Right hindlimb (tissue), 1 donor: ENCODE results near the gene ANXA6.
"Not testable (repeated sequence)": the region's sequence is repeated elsewhere in the genome, so short reads cannot be mapped to it uniquely, and the experiment has no call there.

ENCODE experiments used
- DNase-seq: peaks from one replicate; pipeline ENCODE4 v3.0.0-alpha.2; 2018

ANXA6 gene

DNA sequence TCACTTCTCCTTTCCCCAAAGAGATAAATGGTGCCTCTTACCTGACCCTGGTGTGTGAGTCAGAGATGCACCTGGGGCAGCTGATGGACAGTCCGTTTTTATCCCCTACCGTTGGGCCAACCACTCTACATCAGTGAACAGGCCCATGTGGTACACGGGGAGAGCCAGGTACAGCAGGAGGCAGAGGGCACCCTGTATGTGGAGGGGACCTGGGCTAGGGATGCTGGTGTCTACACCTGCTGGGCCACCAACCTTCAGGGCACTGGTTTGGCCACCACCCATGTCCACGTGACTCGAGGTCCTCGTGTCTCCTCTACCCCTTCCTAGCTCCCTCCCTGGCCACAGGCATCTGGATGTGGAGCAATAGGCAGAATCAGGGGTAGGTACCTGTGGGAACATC is 22.7 kb upstream of the ANXA6 start:
- DNase-seq: no peak

DNA sequence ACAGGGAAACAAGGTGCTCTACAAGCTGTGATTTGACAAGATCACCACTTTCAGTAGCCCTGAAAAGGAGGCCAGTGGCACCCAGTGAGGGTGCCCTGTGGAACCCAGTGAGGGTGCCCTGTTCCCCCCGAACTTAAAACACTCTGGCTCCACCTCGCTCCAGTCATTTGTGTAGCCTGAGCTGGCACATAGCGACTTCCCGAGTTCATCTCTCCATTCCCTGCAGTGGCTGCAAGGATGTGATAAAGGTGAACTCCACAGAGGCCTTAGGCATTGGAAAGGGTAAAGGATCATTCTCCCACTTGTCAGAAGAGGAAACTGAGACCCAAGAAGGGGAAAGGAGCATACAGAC is 21.9 kb upstream of the ANXA6 start:
- DNase-seq: no peak

DNA sequence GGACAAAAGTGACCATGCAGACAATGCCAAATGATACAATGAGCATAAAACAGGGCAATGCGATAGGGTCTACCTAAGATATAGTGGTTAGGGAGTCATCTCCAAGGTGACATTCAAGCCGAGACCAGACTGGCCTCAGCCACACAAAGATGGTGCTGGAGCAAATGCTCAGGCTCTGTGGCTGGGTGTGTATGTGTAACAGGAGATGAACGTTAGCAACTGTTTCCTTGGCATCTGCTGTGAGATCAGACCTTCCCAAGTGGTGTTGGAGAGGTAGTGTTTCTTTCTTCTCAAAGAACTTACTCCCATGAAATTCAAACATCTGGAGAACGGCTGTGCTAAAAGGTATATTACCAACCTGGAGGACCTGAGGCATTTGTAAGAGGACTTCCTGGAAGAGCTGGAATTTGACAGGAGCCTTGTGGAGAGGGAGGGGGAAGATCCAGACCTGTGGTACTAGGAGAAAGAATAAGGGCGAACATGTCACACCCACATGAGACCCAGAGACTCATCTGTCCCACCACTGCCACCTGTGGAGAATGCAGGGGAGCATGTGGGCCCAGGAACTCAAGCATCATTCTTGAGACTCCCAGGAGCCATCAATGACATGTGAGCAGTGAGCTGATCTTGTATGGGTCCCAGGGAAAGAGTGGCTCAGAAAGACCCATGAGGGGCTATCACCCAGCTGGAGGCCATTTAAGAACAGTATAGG is 21.4 kb upstream of the ANXA6 start:
- no peak for DNase-seq

DNA sequence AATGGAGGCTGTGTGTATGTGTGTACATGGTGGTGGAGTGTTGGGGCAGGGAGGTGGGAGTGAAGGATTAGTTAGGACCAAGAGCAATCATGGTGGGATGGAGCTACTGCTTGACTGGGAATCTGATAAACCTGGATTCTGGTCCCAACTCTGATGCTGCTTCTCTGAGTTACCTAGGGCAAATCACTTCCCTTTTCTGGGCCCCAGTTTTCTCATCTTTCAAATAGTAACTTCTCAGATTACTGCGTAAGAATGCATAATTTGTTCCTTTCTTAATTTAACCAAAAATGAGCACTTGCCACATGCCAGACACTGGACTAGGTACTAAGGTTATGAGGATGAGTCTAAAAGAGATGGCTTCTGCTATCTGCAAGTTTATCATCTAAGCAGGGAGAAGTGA is 20.8 kb upstream of the ANXA6 start:
- DNase-seq: no peak

DNA sequence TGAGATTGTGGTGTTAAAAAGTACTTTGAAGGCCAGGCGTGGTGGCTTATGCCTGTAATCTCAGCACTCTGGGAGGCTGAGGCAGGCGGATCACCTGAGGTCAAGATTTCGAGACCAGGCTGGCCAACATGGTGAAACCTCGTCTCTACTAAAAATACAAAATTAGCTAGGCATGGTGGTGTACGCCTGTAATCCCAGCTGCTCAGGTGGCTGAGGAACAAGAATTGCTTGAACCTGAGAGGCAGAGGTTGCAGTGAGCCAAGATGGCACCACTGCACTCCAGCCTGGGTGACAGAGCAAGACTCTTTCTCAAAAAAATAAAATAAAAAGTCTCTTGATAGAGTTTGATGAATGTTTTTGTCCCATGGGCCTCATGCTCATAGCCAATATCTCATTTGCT is 18.7 kb upstream of the ANXA6 start:
- DNase-seq: not testable (repeated sequence)

DNA sequence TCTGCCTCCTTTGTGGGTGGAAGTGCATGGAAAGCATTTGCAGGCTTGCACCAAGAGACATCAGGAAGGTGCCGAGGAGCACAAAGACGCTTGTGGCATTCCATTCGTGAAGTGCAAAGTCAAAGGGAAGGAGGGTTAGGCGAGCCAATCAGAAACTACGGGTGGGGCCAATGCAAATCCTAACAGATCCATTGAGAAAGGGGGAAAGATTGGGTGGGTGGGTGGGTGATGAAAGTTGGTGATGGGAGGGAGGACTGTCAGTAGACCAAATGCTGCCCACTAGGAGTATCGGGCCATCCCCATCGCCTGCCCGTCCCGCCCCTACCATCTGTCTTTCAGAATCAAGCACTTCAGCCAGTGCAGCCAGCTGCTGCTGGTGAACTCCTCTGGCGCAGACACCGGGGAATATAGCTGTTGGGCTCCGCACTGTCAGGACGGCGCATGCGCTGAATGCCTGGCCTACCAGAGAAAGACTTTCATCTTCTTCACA is 17.1 kb upstream of the ANXA6 start:
- DNase-seq: peak; percentile 64

DNA sequence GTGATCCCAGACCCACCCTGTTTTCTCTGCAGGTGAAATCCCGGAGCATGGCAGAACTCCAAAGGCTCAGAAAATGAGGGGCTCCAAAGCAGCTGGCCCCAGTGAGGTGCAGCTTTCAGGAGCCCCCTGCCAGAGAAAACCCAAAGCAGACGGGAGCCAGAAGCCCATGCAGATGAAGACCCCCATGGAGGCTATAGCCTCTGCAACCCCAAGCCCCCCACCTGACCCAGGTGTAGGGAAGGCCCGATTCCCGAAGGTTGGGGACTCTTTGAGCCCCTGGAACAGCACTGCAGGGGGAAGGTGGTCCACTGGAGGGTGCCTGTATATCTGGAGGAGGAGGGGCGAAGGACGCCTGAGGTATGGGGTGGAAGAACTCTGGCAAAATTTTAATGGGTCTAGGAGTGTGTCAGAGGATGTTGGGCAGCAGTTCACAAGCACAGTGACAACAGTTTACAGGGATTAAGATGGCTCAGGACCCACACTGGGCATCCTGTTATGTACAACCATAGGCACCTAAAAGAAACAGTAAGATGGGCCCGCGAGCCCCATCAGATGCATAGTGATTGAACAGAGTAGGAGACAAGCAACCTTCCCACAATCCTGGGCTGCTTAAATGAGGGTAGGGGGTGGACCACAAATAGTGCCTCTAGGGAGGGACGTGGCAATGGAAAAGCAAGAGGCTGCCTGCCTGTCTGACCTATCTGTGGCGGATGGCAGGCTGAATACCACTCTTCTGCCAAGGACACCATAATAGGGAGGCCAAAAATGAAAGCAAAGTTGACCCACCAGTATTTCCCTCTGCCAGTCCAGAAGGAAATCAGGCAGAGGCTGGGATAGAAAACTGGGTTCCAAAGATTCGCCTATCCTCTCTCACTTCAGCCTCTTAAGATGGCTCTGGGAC is 16.4 kb upstream of the ANXA6 start:
- no peak for DNase-seq

DNA sequence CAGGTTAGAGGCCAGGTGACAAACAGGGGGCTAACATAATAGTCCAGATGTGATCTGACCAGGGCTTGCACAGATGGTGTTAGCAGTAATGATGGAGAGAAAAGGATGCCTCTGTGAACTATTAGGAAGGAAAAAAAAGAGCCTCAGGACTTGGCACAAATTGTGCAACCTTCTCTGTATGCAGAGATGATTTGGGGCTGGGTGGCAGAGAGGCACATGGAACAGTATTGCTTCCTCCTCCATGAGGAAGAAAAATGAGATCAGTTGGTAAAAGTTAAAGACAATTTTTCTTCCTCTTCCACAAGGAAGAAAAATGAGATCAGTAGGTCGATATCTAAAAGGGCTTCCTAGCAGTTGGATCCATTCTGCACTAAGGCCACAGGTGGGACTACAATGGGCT is 13.9 kb upstream of the ANXA6 start:
- no peak for DNase-seq

DNA sequence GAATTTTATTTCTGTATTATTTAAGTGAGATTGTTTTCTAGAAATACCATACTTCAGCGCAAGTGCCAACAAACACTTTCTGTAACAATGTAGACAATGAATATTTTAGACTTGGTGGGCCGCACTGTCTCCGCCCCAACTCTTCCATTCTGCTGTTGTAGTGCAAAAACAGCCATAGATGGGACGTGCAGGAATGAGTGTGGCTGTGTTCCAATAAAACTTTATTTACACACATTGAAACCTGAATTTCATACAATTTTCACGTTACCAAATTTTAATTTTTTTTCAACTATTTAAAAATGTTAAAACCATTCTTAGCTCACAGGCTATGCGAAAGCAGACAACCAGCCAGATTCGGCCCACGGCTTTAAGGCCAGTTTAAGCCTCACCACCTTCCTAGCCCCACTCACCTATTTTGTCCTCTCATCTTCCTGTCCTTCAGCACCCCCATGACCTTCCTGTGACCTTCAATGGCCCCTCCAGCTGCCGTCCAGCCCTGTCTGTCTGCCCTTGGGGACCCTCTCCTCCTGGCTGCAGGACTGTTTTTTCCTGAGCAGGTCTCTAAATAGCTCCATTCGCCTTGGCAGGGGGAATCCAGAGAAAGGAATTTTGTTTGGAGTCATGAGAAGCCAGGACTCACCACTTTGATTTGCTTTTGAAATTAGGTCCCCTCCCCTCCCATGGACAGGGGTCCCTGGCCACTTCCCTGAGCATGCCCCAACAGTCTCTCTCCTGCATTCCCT is 11.2 kb upstream of the ANXA6 start:
- no peak for DNase-seq

DNA sequence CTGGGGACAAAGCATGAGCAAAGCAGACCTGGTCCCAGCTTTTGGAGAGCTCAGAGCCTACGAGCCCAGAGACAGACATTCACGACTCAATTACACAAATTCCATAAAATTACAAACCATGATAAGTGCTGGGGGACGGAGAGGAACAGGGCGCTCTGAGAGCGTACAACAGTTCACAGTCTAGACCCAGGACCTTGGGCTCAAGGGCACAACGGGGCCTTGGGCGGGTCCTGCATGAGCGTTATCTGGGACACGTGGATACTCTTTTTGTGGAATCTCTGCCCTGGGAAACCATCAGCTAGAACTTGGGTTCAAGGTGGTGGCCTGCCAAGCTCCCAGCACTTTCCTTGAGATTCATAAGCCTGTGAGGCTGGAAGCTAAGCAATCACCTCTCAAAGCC is 9.4 kb upstream of the ANXA6 start:
- DNase-seq: no peak

DNA sequence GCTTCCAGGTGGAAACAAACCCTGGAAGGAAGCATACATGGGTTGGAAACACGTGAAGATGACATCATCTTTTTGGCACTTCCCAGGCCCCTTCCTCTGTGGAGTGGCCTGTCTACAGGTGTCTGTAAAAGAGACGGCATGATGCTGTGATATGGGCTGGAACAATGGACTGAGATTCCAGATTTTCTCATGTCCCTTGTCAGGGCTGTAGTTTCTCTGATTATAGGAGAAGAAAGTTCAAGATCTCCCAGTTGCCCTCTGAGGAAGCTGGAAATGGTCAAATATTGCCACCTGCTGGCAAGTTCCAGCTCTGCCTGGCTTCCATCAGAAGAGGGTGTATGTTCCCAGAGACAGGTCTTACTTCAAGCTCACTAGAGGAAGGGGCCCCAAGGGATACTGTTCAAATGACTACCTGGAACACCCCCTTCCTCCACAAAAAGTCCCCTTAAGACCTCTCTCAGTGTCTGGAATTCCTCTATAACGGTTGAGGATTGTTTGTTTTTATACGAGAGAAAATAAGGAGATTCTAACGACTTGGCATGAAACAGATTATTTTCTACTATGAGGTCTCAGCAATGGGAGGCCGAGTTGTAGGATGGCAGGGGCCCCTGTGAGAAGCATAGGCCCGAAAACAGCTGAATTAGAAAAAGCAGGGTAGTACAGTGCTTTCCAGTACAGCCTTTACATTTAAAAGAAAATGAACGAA is 7.3 kb upstream of the ANXA6 start:
- peak; percentile 84 for DNase-seq

DNA sequence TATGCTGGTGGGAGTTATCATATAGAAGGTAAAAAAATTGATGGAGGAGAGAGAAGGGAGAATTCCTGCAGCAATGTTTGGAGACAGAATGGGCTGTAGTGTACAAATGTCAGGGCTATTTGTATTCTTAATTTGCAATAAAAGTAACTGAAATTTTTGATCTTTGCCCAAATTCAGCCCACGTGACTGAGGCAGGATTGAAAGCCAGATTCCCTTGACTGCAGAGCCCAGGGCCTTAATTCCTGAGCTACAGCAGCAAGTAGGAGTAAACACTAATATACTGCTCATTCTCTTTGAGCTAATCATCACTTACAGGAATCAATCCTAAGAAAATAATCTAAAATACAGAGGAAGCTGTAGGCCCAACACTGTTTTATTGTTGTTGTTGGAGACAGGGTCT is 5.2 kb upstream of the ANXA6 start:
- no peak for DNase-seq

DNA sequence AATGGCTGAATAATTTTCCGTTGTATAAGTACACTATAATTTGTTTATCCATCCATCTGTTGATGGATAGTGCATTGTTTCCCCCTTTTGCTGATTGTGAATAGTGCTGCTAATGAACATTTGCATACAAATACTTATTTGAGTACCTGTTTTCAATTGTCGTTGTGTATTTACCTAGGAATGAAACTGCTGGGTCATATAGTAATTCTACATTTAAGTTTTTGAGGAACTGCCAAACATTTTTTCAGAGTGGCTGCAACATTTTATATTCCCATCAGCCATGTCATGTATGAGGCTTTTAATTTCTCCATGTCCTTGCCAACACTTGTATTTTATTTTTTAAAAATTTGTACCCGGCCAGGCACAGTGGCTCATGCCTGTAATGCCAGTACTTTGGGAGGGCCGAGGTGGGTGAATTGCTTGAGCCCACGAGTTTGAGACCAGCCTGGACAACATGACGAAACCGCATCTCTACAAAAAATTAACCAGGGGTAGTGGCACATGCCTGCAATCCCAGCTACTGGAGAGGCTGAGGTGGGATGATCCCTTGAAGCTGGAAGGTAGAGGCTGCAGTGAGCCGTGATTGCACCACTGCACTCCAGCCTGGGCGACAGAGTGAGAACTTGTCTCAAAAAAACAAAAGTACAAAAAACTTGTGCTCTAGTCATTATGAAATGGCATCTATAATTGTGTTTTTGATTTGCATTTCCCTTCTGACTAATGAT is 2.2 kb upstream of the ANXA6 start:
- no peak for DNase-seq

DNA sequence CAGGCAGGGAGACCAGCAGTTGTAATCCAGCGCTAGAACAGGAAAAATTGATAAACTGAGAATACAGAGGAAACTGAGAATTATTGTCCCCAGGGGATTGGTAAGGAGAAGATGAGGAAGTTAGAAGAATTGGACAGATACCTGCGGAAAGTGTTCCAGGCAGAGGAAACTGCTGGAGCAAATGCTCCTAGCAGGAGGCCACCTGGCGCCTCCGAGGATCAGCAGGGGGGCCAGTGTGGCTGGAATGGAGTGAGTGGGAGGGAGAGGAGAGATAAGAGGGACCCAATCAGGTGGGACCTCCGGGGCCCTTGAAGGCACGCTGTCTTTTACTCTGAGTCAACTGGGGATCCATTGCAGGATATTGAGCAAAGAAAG is 695 bp upstream of the ANXA6 start:
- no peak for DNase-seq

DNA sequence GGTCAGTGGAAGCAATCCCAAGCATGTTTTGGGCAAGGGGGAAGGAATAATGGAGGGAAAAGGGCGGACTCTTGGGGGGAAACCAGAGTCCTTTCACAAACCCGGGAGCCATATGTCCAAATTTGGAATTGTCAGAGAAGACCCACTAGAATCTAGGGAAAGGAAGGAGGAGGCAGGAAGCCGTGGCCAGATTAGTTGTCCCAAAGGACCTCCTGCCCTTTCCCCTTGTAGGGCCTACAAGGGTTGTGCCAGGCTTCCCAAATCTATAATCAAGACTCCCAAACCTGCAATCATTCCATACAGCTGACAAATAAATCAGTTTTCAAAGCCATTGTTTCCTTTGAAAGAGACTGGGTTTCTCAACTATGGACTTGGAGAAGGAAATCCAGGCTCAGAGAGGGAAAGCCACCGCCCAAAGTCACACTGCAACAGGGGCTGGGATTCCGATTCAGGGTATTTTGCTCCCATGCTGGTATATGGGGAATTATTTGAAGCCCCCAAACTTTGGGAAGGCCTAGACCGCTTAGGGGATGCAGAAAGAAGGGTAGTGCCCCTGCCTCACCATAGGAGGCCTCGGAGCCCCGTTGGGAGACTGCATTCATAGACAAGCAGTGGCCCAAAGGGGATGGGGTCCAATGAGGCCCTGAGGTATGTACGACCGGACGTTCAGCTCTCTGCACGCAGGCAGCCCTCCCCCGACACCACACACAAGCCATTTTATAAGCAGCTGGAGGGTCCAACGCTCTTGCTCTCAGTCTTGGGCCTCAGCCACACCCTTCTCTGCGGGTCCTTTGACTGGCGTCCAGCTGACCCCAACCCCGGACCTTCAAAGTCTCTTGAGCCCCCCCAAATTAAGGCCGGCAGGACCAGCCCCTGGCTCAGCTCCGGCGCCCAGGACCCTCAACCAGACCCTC is 815 bp downstream of the ANXA6 start:
- DNase-seq: peak; percentile 43

DNA sequence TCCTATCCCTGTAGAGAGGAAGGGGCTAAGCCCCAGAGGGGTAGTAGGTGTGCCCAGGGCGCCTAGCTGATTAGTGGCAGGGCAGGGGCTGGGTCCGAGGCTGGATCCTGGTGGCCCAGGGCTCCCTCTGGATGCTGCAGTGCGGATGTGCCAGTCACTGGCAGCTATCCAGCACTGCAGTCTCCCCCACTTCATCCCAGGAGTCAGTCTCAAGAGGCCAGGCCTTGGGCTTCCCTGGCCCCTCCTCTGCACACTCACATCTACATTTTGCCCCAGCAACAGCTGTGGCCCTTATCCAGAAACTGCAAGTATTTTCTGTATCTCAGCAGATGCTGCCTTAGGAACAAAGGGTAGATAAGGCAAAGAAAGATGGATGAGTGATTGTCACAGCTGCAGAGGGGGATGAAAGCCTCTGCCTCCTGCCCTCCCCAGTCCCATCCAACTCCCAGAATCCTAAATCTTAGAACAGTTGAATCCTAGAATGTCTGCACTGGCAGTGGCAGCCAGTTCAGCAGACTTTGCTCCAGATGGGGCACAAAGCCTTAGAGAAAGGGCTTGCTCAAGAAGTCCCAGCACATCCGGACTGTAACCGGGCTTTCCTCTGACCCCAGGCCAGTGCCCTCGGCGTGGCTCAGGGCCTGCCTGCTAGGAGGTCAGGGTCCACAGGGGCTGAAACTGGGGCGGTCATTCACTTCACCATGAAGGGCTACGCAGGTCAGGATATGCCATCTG is 1.6 kb downstream of the ANXA6 start:
- peak; percentile 74 for DNase-seq

DNA sequence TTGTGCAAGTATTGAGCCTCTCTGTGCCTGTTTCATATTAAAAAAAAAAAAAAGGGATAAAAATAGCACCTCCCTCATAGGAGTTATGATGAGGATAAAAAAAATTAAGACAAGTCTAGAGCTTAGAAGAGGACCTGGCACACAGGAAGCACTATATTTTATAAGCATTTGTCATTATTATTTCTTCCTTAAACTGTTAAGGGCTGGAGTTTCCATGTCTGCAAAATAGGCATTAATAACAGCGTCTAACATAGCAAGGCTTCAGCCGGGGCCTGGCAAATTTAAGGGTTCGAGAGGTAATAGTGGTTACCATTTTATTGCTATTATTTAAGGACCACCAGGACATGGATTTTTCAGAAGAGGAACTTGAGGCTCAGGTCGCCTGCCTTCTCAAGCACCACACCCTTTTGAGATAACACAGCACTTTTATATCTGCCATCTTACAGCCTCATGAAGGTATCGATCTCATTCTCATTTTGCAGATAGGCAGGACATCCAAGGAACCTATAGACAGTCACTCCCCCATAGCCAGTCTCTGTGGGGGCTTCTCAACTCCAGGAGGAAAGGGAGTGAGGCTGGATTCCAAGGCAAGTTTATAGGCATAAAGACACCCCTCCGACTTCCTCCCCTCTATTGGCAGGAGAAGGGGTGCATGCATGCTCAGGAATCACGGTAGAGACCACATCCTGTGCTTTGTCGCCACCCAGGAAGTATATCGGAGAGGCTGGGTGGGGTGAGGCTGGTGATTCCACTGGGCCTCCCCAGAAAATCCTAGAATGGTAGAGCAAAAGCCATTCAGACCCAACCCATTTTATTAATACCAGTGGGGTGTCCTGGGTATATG is 2.4 kb downstream of the ANXA6 start:
- no peak for DNase-seq

DNA sequence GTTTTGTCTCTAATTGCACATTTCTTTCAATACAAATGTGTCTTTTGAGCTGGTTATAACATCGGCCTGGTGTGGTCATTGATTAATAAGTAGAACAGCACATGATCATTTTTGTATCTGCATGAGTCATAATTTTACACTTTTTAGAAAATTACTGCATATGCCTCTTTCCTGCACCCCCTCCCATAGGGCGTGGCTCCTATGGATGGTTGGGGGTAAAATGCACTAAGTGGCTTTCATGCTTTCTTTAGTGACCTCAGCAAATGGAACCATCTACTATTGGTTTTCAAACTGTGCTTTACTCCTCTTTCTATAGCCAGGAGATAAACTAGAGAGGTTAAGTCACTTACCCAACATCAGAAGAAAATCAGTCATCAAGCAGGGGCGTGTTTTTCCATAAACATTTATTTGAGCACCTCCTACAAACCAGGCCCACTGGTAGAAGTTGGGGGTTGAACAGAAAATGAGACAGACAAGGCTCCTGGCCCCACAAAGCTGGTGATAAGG is 3.8 kb downstream of the ANXA6 start:
- DNase-seq: no peak

DNA sequence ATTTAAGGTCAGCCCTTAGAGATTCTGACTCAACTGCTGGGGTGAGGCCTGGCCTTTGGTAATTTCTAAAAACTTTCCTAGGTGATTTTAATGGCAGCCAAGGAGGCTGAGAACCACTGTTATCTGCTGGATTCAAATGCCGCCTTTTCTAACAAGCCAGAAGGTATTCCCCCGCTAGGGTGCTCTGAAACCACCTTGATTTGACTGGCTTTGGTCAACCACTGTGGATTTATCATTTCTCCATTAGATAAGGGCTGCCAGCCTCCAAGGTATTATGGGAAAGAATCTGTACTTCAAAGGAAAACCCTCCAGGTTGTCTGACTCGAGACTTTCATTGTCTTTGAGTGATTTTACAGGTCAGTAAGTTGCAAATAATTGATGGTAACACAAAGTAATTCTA is 4.3 kb downstream of the ANXA6 start:
- no peak for DNase-seq
